Left ventricle myocardium inferior (tissue), 1 donor: Measurements from ENCODE around the gene HOXA7. TPM values are rescaled to one million over a fixed set of nuclear protein-coding genes. Genes with fewer than 3 reads are reported as not detected.
A peak's percentile ranks its signal among the peaks of the same experiment; 100 is the strongest.

Experiments
- DNase-seq: peaks from one replicate; pipeline ENCODE4 v3.0.0-alpha.2; 2020
- H3K27ac ChIP-seq: fragments of 200-600 bp; replicated peaks from 2 replicates; pipeline ENCODE4 v1.8.0; 2021
- H3K27me3 ChIP-seq: fragments of 200-600 bp; 2 replicates; pipeline ENCODE4 v1.8.0; 2021; ENCODE audit warnings: low read depth
- H3K36me3 ChIP-seq: fragments of 200-600 bp; 2 replicates; pipeline ENCODE4 v1.8.0; 2021
- H3K4me1 ChIP-seq: fragments of 200-600 bp; 2 replicates; pipeline ENCODE4 v1.8.0; 2021
- H3K4me3 ChIP-seq: fragments of 200-600 bp; 2 replicates; pipeline ENCODE4 v1.8.0; 2021; ENCODE audit warnings: mild to moderate bottlenecking, moderate library complexity
- H3K9me3 ChIP-seq: fragments of 200-600 bp; replicated peaks from 2 replicates; pipeline ENCODE4 v1.8.0; 2021
- CTCF ChIP-seq: fragments of 200-600 bp; IDR thresholded peaks from 2 replicates; pipeline ENCODE4 v1.8.0; 2021; ENCODE audit warnings: antibody characterized with exemption, mild to moderate bottlenecking, borderline replicate concordance
- intact Hi-C: fragments of 100-400 bp; cut with micrococcal nuclease; formaldehyde crosslinking; loops from one replicate; pipeline ENCODE4 v1.11.0; 2022
- total RNA-seq: library from RNA; stranded (reverse); fragmentation: NEBNext Ultra II Directional; extraction: Animal tissue kit (Norgen Biotek cat#: 25700); gene quantifications from one replicate; pipeline ENCODE4 v1.2.1, GENCODE V29; 2021
- donor health status: DM: no; HTN: yes; CAD: no; lungs with severe emphysema.

The HOXA7 gene
- total RNA-seq, 1 donor from 2014 or later: 0.36 TPM

GRCh38 chr7:27166531-27167505 is 10.3 kb upstream of the HOXA7 start:
- no peaks in the 10 kb centered on the region for H3K36me3 ChIP-seq
- no peak for TF ChIP-seq CTCF
- H3K4me1 ChIP-seq: peaks cover 39% of the 10 kb centered on the region
- peak; percentile 1 for DNase-seq
- H3K27ac ChIP-seq: no peak overlapping the region
- intact Hi-C loops: no loop called here
- H3K4me3 ChIP-seq: peak overlapping the region; percentile 54
- no peaks in the 10 kb centered on the region for H3K9me3 ChIP-seq
- peaks cover 100% of the 10 kb centered on the region for H3K27me3 ChIP-seq

GRCh38 chr7:27165996-27166530 is 9.6 kb upstream of the HOXA7 start:
- DNase-seq: peak; percentile 9
- intact Hi-C loops: no loop called here
- H3K4me3 ChIP-seq: peak overlapping the region; percentile 54
- H3K4me1 ChIP-seq: peaks cover 44% of the 10 kb centered on the region
- no peaks in the 10 kb centered on the region for H3K36me3 ChIP-seq
- H3K27me3 ChIP-seq: peaks cover 100% of the 10 kb centered on the region
- no peaks in the 10 kb centered on the region for H3K9me3 ChIP-seq
- TF ChIP-seq CTCF: no peak
- no peak overlapping the region for H3K27ac ChIP-seq

- H3K27me3 ChIP-seq: peaks cover 100% of the 10 kb centered on the region
- no peak for TF ChIP-seq CTCF
- no peaks in the 10 kb centered on the region for H3K9me3 ChIP-seq
- H3K4me3 ChIP-seq: peak within 1 kb of the TSS; percentile 54
- DNase-seq: peak; percentile 32
- intact Hi-C loops: no loop called here
- peaks cover 52% of the 10 kb centered on the region for H3K4me1 ChIP-seq
- H3K27ac ChIP-seq: no peak within 1 kb of the TSS
- no peaks in the 10 kb centered on the region for H3K36me3 ChIP-seq
These were observed 8.9 kb upstream of the HOXA7 start, which contains the start of gene HOXA9 for GRCh38 chr7:27165089-27165995. Gene HOXA9, minus strand, starts transcription at chr7:27165537. Its CDS starts 80 bp downstream, at chr7:27165457.

GRCh38 chr7:27164367-27165088 is 8.1 kb upstream of the HOXA7 start:
- Histone ChIP-seq H3K4me1 (peaks cover 49% of the 10 kb centered on the region), H3K36me3 (no peaks in the 10 kb centered on the region), H3K9me3 (no peaks in the 10 kb centered on the region), H3K27ac (no peak overlapping the region), H3K4me3 (peak overlapping the region; percentile 54), H3K27me3 (peaks cover 100% of the 10 kb centered on the region)
- intact Hi-C loops: loop anchor here (5.0 kb wide), 1 partner anchor 792 kb away; no protein-coding TSS in a partner anchor
- DNase-seq: peak; percentile 14
- no peak for TF ChIP-seq CTCF
